Smooth muscle cell (in vitro differentiated cells): ENCODE results near the gene LRP11. TPM values are rescaled to one million over a fixed set of nuclear protein-coding genes. Genes with fewer than 3 reads are reported as not detected.

Experiments
- DNase-seq: peaks from one replicate; lab custom pipeline; 2025; ENCODE audit not compliant: unreplicated experiment; lab: John Stamatoyannopoulos, UW
- H2AFZ ChIP-seq: fragments of 200-600 bp; sonication (generic); 2 replicates; pipeline ENCODE4 v1.6.0; 2016; ENCODE audit warnings: antibody characterized with exemption, low read depth, mild to moderate bottlenecking
- H3F3A ChIP-seq: fragments of 200-600 bp; sonication (generic); 2 replicates; pipeline ENCODE4 v1.6.0; 2017; ENCODE audit warnings: antibody characterized with exemption, low read depth
- H3K27ac ChIP-seq: fragments of 200-600 bp; sonication (generic); 2 replicates; pipeline ENCODE4 v1.5.1; 2016; ENCODE audit warnings: low read depth, mild to moderate bottlenecking
- H3K27me3 ChIP-seq: fragments of 200-600 bp; sonication (generic); 2 replicates; pipeline ENCODE4 v1.6.1; 2016; ENCODE audit warnings: low read depth, mild to moderate bottlenecking
- H3K36me3 ChIP-seq: fragments of 200-600 bp; sonication (generic); 2 replicates; pipeline ENCODE4 v1.5.1; 2016; ENCODE audit warnings: low read depth
- H3K4me1 ChIP-seq: fragments of 200-600 bp; sonication (generic); 2 replicates; pipeline ENCODE4 v1.5.1; 2016; ENCODE audit warnings: low read depth
- H3K4me2 ChIP-seq: fragments of 200-600 bp; sonication (generic); 2 replicates; pipeline ENCODE4 v1.6.0; 2016; ENCODE audit warnings: mild to moderate bottlenecking
- H3K4me3 ChIP-seq: fragments of 200-600 bp; sonication (generic); 2 replicates; pipeline ENCODE4 v1.5.1; 2016; ENCODE audit warnings: mild to moderate bottlenecking
- H3K79me2 ChIP-seq: fragments of 200-600 bp; sonication (generic); 2 replicates; pipeline ENCODE4 v1.6.0; 2016; ENCODE audit warnings: low read depth, mild to moderate bottlenecking
- H3K9ac ChIP-seq: fragments of 200-600 bp; sonication (generic); 2 replicates; pipeline ENCODE4 v1.6.0; 2016; ENCODE audit warnings: low read depth
- H3K9me3 ChIP-seq: fragments of 200-600 bp; sonication (generic); replicated peaks from 2 replicates; pipeline ENCODE4 v1.5.1; 2016; ENCODE audit warnings: low read depth
- H4K20me1 ChIP-seq: fragments of 200-600 bp; sonication (generic); 2 replicates; pipeline ENCODE4 v1.6.0; 2016; ENCODE audit warnings: low read depth
- CTCF ChIP-seq: fragments of 200-600 bp; sonication (generic); IDR thresholded peaks from 2 replicates; pipeline ENCODE4 v1.5.1; 2017; ENCODE audit warnings: borderline replicate concordance, mild to moderate bottlenecking, antibody characterized with exemption; ENCODE audit not compliant: insufficient read depth, poor library complexity, severe bottlenecking
- WGBS: methylation state at CpG from one replicate; pipeline ENCODE4 v1.1.7; 2016; ENCODE audit warnings: low lambda C conversion rate; 5-methylcytosine and 5-hydroxymethylcytosine counted together
- polyA plus RNA-seq: library from polyadenylated mRNA; unstranded; fragments of >200 nt; fragmentation: Nextera tagmentation; extraction: Ambion mirVana; gene quantifications from 2 replicates; pipeline ENCODE4 v1.2.1, GENCODE V29; 2016
- total RNA-seq: library from RNA; depleted of rRNA; stranded (reverse); fragments of >200 nt; gene quantifications from 2 replicates; pipeline ENCODE4 v1.2.3, GENCODE V29; 2014

The LRP11 gene
- total and polyA plus RNA-seq, 2 experiments from 2014 or later = 69.5 to 75.3 TPM

GRCh38 chr6:149813351-149813750 lies 50.8 kb downstream of the LRP11 start:
- DNase-seq = no peak
- TF ChIP-seq CTCF = no peak
- Histone ChIP-seq H2AFZ (no peak overlapping the region), H3K36me3 (no peaks in the 10 kb centered on the region), H3F3A (peaks cover 9% of the 10 kb centered on the region), H3K4me3 (no peak overlapping the region), H3K9me3 (no peaks in the 10 kb centered on the region), H3K27me3 (no peaks in the 10 kb centered on the region), H3K27ac (no peak overlapping the region), H3K4me1 (no peaks in the 10 kb centered on the region), H3K79me2 (no peaks in the 10 kb centered on the region), H3K9ac (no peak overlapping the region), H4K20me1 (no peaks in the 10 kb centered on the region), H3K4me2 (no peak overlapping the region)
- 90% methylated on average over 3 of the region's 3 CpGs for WGBS

GRCh38 chr6:149809798-149810197 lies 54.4 kb downstream of the LRP11 start:
- H3K79me2 ChIP-seq = no peaks in the 10 kb centered on the region
- no peak for TF ChIP-seq CTCF
- 98% methylated on average over 2 of the region's 2 CpGs for WGBS

GRCh38 chr6:149806127-149806526 lies 58.0 kb downstream of the LRP11 start:
- Histone ChIP-seq H3K79me2 (no peaks in the 10 kb centered on the region), H3K27ac (no peak overlapping the region), H3F3A (peaks cover 9% of the 10 kb centered on the region), H3K4me1 (no peaks in the 10 kb centered on the region), H3K4me2 (no peak overlapping the region), H3K9me3 (no peaks in the 10 kb centered on the region), H3K36me3 (peaks cover 2% of the 10 kb centered on the region), H3K4me3 (no peak overlapping the region), H3K27me3 (no peaks in the 10 kb centered on the region), H3K9ac (no peak overlapping the region), H4K20me1 (peaks cover 6% of the 10 kb centered on the region), H2AFZ (no peak overlapping the region)
- 75% methylated on average over 4 of the region's 4 CpGs for WGBS
- DNase-seq = no peak
- no peak for TF ChIP-seq CTCF

More at GRCh38 chr6:149809798-149810197, 54.4 kb downstream of the LRP11 start:
- no peaks in the 10 kb centered on the region for H3K27me3 ChIP-seq
- H3K9me3 ChIP-seq = no peaks in the 10 kb centered on the region
- no peak overlapping the region for H3K4me2 ChIP-seq
- H3K27ac ChIP-seq = no peak overlapping the region
- no peak overlapping the region for H2AFZ ChIP-seq
- no peak overlapping the region for H3K9ac ChIP-seq
- DNase-seq = no peak
- H3K4me1 ChIP-seq = no peaks in the 10 kb centered on the region
- H3K36me3 ChIP-seq = no peaks in the 10 kb centered on the region
- H4K20me1 ChIP-seq = no peaks in the 10 kb centered on the region
- no peak overlapping the region for H3K4me3 ChIP-seq
- H3F3A ChIP-seq = peaks cover 9% of the 10 kb centered on the region

GRCh38 chr6:149783551-149783950 lies 80.6 kb downstream of the LRP11 start:
- DNase-seq = no peak

More at GRCh38 chr6:149783551-149783950, 80.6 kb downstream of the LRP11 start:
- no peak for TF ChIP-seq CTCF
- no peak overlapping the region for H3K4me2 ChIP-seq
- peaks cover 14% of the 10 kb centered on the region for H3K79me2 ChIP-seq
- WGBS = 97% methylated on average over 3 of the region's 3 CpGs
- no peak overlapping the region for H3K27ac ChIP-seq
- H3K4me3 ChIP-seq = no peak overlapping the region
- no peaks in the 10 kb centered on the region for H3K36me3 ChIP-seq
- H3K9me3 ChIP-seq = no peaks in the 10 kb centered on the region
- H3F3A ChIP-seq = no peaks in the 10 kb centered on the region
- H2AFZ ChIP-seq = no peak overlapping the region
- peaks cover 7% of the 10 kb centered on the region for H4K20me1 ChIP-seq
- no peaks in the 10 kb centered on the region for H3K4me1 ChIP-seq
- no peaks in the 10 kb centered on the region for H3K27me3 ChIP-seq
- H3K9ac ChIP-seq = no peak overlapping the region
